ENCODE data around the gene APOBEC3H.

The APOBEC3H gene

DNA sequence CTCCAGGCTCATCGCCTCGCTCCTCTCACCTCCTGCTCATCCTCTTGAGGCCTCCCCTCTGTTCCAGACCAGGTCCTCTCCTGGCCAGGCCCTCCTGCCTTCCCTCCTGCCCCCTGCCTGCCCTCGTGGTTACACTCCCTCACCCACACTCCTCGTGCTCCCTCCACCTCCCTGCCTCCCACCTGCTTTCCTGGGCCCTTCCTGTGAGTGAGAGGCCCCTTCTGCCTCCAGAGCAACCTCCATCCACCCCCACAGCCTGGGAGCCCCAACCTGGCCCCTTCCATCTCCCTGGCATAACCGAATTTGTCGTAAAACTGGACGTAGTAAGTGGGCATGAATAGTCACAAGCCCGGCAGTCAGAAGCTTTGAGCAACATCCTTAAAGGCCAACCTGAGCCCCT lies 15.4 kb upstream of the APOBEC3H start:
- DNase-seq: no peak

DNA sequence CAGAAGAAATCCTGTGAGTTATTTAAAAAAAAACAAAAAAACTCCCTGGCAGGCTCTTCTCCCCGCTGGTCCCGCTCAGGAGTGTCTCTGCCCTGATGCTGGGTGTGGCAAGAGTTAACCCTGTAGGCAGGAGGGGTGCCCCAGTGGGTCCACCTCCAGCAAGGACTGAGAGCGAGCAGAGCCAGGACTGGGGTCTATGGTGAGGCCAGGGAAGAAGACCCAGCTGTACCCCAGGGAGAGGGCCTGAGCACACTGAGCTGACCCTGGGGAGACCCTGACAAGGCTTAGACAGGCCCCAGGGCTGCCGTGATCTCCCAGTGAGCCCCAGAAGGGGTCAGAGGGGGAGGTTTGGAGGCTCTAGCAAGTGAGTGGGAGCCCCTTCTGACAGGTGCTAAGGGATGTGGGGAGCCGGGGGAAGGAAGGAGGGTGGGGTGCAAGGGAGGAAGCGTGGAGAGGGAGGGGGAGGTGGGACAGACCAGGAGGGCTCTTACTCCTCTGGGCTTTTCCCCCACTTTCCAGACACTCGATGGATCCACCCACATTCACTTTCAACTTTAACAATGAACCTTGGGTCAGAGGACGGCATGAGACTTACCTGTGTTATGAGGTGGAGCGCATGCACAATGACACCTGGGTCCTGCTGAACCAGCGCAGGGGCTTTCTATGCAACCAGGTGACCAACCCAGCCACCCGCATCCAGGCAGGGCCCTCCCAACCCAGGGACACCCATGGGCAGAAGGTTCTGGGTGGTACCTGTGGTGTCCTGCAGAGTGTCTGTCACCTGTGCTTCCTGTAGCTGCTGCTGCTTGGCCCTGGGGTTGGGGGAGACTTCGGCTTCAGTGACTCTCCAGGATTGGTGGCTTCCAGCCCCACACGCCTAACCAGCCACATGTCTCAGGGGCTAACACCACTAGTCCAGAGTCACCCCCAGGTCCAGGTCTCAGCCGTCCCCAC lies 13.6 kb upstream of the APOBEC3H start:
- no peak for DNase-seq

DNA sequence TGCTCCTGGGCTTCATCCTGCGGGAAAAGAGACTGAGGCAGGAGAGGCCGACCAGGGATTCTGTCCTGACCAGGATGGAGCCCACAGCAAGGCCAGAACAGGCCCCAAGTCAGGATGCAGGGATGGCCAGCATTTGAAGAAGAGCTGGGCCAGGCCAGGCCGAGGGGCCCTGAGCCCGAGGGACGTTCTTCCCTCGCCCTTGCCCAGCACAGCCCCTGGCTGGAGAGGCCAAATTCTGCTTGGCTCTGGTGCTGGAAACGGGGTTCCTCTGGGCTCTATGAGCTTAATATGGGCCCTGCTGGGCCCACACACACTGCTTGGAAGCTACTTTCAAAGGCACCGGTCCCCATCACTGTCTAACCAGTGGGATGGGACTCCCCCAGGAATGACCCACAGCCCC lies 12.4 kb upstream of the APOBEC3H start:
- no peak for DNase-seq

DNA sequence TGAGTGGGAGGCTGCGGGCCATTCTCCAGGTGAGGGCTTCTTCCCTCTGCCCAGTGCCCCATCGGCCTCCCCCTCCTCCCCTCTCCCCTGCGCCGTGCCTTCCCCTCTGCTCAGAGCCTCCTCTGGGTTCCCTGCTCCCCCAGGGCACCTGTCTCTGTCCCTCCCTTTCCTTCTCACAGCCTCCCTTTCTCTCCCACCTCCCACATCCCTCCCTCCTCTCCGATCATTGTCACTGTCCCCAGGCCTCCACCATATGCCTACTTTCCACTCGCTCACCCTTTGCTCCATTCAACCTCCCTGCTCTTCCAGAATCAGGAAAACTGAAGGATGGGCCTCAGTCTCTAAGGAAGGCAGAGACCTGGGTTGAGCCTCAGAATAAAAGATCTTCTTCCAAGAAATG lies 9.9 kb upstream of the APOBEC3H start:
- DNase-seq: no peak

DNA sequence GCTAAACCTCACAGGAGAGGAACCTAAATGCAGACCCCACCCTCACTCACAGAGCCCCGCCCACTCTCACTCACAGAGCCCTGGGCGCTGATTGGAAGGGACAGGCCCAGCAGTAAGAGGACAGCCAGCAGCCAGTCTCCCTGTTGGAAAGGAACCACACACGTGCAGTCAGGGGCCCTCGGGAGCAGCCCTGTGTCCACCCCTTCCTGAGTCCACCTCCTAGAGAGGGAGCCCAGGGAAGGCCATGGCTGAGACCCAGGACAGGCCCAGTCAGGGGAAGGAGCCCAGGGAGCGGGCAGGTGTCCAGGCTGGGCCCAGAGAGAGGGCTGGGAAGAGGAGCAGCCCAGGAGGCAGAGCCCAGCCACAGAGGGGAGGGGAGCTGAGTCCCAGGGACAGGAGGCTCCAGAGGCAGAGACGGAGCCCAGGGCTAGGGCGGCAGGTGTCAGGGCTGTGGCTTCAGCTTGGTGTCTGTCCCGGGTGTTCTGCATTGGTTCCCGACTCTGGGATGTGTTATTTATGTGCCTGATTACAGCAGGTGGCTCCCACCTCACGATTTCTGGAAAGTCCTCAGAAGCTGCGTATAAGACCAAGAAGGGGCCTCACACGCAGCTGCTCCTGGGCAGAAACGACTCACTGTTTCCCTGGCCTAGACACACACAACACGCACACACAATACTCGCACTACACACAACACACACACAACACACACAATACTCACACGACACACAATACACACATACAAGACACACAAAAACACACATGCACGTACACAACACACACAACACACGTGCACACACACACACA lies 9.0 kb upstream of the APOBEC3H start:
- DNase-seq: no peak

DNA sequence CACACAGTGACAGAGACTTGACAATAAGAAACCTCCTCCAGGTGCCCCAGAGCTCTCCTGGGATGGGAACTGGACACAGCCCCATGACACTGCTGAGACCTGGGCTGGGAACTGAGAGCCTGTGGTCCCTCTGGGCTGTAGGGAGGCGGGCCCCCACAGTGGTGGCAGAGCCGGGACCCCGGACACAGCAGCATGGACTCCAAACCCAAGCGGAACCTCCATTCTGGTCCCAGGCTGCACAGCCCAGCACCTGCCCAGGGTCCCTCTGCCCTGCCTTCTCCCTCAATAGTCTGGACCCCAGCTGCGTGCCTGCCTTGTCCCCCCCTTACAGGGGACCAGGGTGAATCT lies 8.4 kb upstream of the APOBEC3H start:
- no peak for DNase-seq

DNA sequence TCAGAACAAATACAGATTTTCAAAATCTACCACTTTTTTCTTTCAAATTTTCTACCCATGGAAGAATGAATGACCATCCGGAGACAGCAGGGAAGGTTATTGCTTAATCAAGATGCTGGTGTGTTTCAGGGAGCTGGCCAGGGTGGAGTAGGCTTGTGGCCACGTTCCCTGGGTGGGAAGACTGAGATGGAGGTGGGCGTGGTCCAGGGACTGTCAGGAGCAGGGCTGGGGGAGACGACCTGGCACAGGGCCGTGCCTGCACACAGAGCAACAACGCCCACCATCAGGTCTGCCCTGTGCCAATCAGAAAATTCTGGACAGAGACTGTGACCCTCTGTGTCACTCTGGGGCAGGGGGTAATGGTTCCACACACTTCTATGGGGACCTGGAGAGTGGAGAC lies 7.1 kb upstream of the APOBEC3H start:
- DNase-seq: no peak

DNA sequence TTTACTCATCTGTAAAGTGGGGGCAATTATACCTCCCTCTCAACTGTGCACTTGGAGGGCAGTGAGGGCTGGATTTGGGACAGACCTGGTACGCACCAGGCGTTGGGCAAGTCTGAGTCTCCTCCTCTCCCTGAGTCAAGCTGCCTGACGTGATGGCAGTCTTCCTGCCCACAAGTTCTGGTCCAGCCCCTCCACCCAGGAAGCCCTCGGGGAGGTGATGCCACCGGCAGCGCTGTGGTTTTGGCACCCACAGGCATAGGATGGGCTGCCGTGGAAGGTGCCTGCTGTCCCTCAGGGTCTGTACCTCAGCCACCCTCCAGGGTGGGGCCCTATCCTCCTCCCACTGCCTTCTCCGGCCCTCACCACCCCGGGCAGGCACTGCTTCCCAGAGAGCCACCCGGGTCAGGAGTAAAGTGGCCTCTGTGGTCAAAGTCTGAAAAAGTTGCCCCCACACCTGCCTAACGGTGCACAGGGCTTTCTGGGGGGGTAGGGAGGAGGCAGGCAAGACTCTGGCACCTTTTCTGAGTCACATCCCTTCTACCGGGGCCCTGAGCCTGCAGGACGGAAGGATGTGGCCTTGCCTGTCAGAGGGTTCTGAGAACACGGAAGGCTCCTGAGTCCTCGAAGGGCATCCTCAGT lies 6.5 kb upstream of the APOBEC3H start:
- peak; percentile 81 for DNase-seq

DNA sequence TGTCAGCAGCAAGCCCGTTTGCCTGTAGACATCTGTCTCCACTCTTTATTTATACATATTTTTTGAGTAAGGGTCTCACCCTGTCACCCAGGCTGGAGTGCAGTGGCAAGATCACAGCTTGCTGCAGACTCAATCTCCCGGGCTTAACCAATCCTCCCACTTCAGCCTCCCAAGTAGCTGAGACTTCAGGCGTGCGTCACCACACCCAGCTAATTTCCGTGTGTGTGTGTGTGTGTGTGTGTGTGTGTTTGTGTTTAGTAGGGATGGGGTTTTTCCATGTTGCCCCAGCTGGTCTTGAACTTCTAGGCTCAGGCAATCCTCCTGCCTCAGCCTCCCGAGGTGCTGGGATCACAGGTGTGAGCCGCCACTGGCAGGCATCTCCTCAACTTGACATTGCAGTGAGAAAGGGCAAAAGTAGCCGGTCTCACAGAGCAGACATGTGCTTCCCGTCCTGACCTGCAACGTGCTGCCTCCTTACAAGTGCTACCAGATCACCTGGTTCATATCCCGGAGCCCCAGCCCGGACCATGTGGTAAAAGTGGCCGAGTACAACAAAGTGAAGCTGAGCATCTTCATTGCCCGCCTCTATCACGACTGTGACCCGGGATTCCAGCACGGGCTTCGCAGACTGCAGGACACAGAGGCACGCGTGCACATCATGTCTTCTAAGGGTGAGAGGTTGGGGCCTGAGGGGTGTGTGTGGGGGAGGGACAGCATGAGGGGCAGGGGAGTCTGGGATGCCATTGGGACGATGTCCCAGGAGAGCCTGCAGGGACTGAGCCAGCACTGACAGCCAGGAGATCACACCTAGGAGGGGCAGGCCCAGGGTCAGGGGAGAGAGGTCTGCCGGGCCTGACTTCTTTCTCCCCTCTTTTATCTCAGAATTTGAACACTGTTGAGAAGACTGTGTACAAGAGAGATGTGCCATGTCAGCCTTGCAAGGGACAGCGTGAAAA lies 5.6 kb upstream of the APOBEC3H start:
- no peak for DNase-seq

DNA sequence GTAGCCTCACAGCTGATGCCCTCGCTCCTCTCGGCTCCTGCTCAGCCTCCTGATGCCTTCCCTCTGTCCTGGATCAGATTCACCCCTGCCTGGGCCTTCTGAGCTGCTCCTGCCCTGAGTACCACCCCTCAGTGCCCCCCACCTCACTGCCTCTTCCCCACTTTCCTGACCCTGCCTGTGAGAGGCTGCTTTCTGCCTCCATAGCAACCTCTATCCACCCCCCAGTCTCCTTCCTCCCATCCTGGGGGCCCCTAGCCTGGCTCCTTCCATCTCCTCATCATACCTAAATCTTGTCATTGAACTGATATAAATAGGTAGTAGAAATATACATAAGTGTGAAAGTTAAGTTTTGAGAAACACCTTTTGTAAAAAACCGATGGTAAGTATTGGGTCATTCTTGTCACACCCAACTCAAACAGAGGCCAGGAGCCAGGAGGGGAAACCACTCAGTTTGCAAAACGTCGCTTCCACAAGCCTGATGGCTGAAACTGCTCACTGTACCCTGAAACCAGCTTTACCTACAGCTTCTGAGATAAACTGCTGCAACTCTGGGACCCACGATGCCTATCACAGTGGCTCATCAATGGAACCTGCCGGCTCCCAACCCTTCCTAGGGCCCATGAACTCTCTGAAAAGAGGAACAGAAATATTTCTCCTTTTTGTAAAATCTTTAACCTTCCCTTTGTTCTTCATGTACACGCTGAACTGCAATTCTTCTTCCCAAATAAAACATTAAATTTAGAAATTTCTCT lies 4.8 kb upstream of the APOBEC3H start:
- no peak for DNase-seq

DNA sequence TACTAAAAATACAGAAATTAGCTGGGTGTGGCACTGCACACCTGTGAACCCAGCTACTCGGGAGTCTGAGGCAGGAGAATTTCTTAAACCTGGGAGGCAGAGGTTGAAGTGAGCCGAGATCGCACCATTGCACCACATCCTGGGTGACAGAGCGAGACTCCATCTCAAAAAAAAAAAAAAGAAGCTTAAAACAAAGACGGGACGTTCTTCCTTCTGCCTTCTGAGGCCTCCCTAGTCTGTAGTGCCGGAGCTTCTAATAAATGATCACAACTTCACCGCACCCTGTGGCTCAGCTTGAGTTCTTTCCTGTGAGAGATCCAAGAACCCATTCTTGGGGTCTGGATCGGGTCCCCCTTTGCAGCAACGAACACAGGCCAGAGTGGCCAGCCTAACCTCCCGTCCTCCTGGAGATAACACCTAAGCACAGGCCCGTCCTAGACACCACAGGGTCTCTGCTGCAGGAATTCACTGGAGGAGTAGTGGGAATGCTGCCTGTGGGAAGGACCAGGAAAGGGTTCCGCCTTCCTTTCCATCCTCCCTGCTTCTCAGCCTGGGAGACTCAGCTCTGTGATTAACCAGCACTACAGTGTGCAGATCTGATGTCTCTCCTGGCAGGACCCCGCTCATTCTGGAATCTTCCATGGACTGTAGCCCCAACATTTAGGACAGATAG lies 2.2 kb upstream of the APOBEC3H start:
- DNase-seq: no peak

DNA sequence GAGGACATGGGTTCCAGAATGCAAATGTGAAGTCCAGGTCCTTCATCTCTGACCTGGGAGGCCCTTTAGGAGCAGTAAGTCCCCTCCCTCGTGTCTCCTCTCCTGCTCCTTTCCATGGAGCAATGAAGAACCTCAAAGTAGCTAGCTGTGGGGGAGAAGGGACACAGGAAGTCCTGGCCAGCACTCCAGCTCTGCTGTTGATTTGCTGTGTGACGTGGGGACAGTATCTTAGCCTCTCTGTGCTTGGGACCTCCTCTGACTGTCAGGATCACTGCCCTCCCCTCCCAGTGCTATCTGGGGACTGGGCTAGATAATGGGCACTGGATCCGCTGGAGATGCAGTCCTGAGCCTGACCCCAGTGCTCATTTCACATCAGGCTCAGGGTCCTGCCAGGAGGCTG lies 1.1 kb upstream of the APOBEC3H start:
- no peak for DNase-seq

DNA sequence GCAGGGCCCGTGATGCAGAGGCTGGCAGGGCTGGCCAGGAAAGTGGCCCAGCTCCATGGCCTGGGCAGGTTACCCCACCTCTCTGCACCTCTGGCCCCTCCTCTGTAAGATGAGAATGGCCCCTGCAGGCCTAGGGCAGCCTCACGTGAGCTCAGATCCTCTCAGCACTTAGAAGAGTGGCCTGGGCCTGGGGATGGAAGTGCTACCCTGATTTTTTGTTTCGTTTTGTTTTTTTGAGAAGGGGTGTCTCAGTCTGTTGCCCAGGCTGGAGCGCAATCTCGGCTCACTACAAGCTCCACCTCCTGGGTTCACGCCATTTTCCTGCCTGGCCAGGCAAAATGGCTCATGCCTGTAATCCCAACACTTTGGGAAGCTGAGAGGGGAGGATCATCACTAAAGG lies 982 bp downstream of the APOBEC3H start:
- no peak for DNase-seq

DNA sequence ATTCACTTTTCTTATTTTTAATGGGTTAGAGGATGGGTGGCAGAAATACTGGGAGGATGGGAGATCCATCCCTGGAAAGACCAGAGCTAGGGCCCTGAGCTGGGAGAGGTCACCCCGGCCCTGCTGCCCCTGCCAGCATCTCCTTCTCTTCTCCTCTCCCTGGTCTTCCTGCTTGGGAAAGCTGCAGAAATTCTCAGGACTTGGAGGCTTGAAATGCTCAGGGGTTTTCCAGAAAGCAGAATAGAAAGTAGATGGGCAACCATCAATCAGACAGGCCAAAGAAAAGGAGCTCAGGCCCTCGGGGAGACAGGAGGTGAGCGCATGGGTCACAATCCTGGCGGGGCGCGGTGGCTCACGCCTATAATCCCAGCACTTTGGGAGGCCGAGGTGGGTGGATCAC lies 1.5 kb downstream of the APOBEC3H start:
- no peak for DNase-seq

DNA sequence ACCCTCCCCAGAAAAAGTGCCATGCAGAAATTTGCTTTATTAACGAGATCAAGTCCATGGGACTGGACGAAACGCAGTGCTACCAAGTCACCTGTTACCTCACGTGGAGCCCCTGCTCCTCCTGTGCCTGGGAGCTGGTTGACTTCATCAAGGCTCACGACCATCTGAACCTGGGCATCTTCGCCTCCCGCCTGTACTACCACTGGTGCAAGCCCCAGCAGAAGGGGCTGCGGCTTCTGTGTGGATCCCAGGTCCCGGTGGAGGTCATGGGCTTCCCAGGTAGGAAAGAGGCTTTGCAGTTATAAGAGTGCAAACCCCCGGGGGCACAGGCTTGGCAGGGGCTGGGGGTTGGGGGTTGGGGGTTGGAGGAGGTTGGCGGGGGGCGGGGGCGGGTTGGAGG lies 4.2 kb downstream of the APOBEC3H start:
- DNase-seq: no peak

DNA sequence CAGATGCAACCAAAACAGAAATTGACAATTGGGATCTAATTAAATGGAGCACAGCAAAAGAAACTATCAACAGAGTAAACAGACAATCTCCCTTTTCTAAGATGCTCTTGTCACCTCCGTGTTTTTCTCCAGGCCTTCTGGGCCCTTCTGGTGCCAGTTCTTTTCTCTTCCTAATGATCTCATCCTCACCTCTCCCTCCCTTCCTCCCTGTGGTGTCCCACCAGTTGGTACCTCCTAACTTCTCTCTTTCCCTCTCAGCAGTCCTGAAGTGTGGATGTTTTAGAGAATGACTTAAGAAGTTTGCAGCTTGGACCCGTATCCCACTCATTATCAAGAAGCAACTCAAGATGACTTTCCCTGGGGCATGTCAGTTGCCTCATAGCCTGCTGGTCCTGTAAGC lies 6.4 kb downstream of the APOBEC3H start:
- no peak for DNase-seq

DNA sequence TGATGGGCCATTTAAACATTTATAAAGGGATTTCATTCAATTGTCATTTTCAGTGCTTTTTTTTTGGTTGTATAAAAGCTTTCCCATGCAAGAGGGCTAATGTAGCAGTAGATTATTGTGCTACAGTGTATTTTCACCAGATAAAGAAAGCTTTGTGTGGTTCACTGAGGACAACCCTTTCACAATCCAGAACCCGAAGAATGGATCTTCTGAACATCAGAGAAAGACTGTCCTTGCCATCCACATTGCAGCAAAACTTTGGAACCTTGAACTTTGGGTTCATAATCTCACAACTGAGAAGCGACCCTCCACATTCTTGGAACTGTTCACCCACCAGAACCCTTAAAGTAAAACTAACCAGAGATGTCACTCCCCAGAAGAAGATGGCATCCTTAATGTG lies 9.3 kb downstream of the APOBEC3H start:
- DNase-seq: no peak

DNA sequence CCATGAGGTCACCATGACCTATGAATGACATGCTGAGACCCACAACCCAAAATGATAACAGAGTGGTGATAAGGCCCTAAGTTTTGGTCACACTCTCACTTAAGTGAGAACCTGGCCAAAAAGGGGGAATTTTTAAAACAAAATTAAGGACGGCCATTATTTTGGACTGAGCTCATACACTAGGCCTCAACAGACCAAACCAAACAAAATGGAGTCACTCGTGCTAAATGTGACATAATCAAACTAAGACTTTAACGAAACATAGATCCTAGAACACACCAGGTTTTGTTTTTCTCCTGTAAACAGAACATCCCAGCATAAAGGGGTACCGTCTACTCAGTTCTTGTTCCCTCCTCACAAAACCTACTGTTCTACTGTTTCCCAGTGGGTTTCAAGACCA lies 11.4 kb downstream of the APOBEC3H start:
- no peak for DNase-seq

DNA sequence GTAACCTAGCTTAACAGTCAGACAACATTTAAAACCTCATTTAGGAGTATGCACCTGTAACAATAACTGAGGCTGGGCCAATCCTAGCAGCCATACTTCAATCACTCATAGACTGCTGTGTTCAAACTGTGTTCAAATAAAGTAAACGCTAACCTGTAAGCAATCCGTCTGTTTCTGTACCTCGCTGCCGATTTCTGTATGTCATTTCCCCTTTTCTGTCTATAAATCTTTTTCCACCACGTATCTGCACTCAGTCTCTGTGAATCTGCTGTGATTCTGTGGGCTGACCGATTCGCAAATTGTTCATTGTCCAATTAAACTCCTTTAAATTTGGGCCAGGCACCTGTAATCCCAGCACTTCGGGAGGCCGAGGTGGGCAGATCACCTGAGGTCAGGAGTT lies 12.3 kb downstream of the APOBEC3H start:
- no peak for DNase-seq

DNA sequence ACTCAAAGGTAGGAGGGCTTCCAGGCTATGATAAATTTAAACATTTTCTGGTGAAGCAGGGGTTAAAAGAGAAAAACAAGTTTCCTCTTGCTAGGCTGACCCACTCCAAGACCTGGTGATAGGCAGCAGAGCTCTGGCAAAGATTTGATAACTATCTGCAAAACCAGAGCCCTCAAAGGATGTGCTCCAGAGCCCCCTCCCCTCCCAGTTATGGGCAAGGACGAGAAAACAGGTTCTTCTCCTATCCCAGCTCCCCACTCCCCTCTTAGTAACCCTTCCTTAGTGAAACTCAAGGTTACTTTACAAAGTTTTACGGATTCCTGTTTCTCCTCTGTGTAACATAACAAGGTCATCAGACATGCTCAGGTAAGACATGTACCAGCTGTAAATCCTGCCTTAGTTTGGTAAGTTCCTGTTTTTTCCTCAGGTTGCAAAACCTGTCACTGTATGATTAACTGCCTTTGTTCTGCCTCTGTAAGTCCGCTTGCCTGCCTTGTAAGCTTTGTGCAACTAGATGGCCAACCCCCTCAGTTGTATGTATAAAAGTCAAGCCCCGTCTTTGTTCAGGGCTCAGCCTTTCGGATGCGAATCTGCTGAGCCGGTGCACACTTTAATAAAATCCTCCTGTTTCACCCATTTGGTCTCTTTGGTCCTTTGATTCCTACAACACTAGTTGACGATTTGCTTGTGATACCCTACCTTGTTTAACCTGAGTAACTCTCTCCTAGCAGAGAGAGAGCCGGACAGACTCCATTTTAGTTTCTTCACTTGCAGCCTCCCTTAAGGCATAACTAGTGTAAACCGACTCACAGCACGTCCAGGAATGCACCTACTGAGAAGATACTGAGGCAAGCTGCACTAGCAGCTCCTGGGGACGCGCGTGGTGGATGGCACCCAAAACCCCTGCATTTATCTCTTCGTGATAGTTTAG lies 13.9 kb downstream of the APOBEC3H start:
- DNase-seq: no peak

Measured in activated CD8-positive, alpha-beta memory T cell treated with anti-CD3 and anti-CD28 coated beads, Interleukin-2, amount 50 U/mL, for 4 hours (primary cell).